Measurements from ENCODE around the gene WNT7B. TPM values are rescaled to one million over a fixed set of nuclear protein-coding genes. Genes with fewer than 3 reads are reported as not detected.

The WNT7B gene
- polyA plus RNA-seq, 2 donors: 6.6 to 6.8 TPM

- no peaks in the 10 kb centered on the region for H3K27me3 ChIP-seq (ENCODE audit: control insufficient read depth in 1 of 2, insufficient read depth in 2 of 2, low read length in 2 of 2)
- no peak overlapping the region for H3K4me3 ChIP-seq (ENCODE audit: low read depth in 1 of 2, low read length in 2 of 2)
- H3K27ac ChIP-seq (ENCODE audit: low read depth in 2 of 2, low read length in 1 of 2): no peak overlapping the region
- H3K36me3 ChIP-seq (ENCODE audit: control insufficient read depth in 2 of 2, insufficient read depth in 2 of 2, low read length in 1 of 2): no peaks in the 10 kb centered on the region
- 39 to 50% methylated on average over 12 of the region's 12 CpGs for WGBS, 2 donors
- H3K9me3 ChIP-seq (ENCODE audit: control insufficient read depth in 2 of 2, insufficient read depth in 1 of 2, low read depth in 1 of 2, low read length in 1 of 2): peaks cover 2 to 9% of the 10 kb centered on the region in 2 donors
- peaks cover 7 to 15% of the 10 kb centered on the region in 2 donors for H3K4me1 ChIP-seq (ENCODE audit: control insufficient read depth in 2 of 2, insufficient read depth in 2 of 2, low read length in 1 of 2)
Observed at GRCh38 chr22:45917146-45917545, 59.8 kb downstream of the WNT7B start.

DNA sequence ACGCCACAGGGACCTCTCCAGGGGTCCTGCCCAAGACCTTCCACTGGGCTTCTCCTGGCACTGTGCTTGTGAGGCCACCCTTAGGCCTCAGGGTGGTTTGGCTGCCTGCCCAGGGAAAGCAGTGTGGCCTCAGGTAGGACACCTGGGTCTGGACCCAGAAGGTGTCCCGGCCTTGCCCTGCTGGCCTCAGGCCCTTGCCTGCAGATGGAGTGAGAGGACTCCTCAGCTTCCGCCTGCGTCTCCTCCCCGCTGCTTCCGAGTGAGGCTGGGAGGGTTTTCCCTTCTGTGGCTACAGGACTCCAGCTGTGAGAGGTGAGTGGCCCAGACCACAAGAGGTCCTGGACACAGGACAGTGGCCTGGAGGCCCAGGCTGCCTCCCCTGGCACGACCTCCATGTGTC, 60.4 kb downstream of the WNT7B start:
- H3K9me3 ChIP-seq (ENCODE audit: control insufficient read depth in 2 of 2, insufficient read depth in 1 of 2, low read depth in 1 of 2, low read length in 1 of 2): peaks cover 2 to 9% of the 10 kb centered on the region in 2 donors
- H3K36me3 ChIP-seq (ENCODE audit: control insufficient read depth in 2 of 2, insufficient read depth in 2 of 2, low read length in 1 of 2): no peaks in the 10 kb centered on the region
- H3K27me3 ChIP-seq (ENCODE audit: control insufficient read depth in 1 of 2, insufficient read depth in 2 of 2, low read length in 2 of 2): no peaks in the 10 kb centered on the region
- H3K4me3 ChIP-seq (ENCODE audit: low read depth in 1 of 2, low read length in 2 of 2): no peak overlapping the region
- WGBS, 2 donors: 79 to 84% methylated on average over 7 of the region's 7 CpGs
- no peak overlapping the region for H3K27ac ChIP-seq (ENCODE audit: low read depth in 2 of 2, low read length in 1 of 2)
- H3K4me1 ChIP-seq (ENCODE audit: control insufficient read depth in 2 of 2, insufficient read depth in 2 of 2, low read length in 1 of 2): peaks cover 10 to 19% of the 10 kb centered on the region in 2 donors

DNA sequence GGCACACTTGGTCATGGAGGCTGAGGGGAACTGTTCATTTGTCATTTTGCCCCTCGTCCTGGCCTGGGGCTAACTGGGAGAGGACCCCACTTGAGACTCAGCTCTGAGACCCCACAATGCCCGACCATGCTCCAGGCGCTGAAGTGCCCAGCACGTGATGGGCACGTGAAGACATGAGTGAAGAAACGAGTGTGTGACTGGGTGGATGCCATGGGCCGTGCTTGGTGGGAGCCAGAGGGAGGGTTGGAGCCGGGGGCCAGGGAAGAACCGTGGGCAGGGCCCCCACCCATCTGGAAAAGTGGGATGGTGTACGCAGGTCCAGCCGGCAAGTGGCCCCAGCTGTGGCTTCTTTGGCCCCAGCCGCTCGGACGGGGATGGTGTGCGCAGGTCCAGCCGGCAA, 61.1 kb downstream of the WNT7B start:
- Histone ChIP-seq H3K27ac (ENCODE audit: low read depth in 2 of 2, low read length in 1 of 2) (no peak overlapping the region), H3K4me1 (ENCODE audit: control insufficient read depth in 2 of 2, insufficient read depth in 2 of 2, low read length in 1 of 2) (peaks cover 10 to 22% of the 10 kb centered on the region in 2 donors), H3K36me3 (ENCODE audit: control insufficient read depth in 2 of 2, insufficient read depth in 2 of 2, low read length in 1 of 2) (no peaks in the 10 kb centered on the region), H3K27me3 (ENCODE audit: control insufficient read depth in 1 of 2, insufficient read depth in 2 of 2, low read length in 2 of 2) (no peaks in the 10 kb centered on the region), H3K4me3 (ENCODE audit: low read depth in 1 of 2, low read length in 2 of 2) (no peak overlapping the region), H3K9me3 (ENCODE audit: control insufficient read depth in 2 of 2, insufficient read depth in 1 of 2, low read depth in 1 of 2, low read length in 1 of 2) (peaks cover 2 to 9% of the 10 kb centered on the region in 2 donors)
- 88 to 90% methylated on average over 16 of the region's 16 CpGs for WGBS, 2 donors

DNA sequence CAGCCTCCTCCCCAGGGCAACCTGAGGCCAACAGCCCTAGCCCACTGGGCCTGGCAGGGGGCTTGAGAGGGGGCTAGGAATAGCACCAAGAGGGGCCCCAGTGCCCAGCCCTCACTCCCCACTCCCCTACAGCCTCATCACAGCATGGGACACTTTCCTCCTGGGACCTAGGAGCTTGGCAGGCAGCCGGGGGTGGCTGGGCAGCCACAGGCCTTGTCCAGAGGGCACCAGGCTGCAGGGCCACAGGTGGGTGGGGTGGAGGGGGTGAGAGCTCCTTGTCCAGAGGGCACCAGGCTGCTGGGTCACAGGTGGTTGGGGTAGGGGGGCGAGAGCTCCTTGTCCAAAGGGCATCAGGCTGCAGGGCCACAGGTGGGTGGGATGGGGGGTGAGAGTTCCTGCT, 61.8 kb downstream of the WNT7B start:
- no peak overlapping the region for H3K27ac ChIP-seq (ENCODE audit: low read depth in 2 of 2, low read length in 1 of 2)
- WGBS, 2 donors: 90 to 91% methylated on average over 2 of the region's 2 CpGs
- no peaks in the 10 kb centered on the region for H3K36me3 ChIP-seq (ENCODE audit: control insufficient read depth in 2 of 2, insufficient read depth in 2 of 2, low read length in 1 of 2)
- peaks cover 10 to 22% of the 10 kb centered on the region in 2 donors for H3K4me1 ChIP-seq (ENCODE audit: control insufficient read depth in 2 of 2, insufficient read depth in 2 of 2, low read length in 1 of 2)
- H3K27me3 ChIP-seq (ENCODE audit: control insufficient read depth in 1 of 2, insufficient read depth in 2 of 2, low read length in 2 of 2): no peaks in the 10 kb centered on the region
- no peak overlapping the region for H3K4me3 ChIP-seq (ENCODE audit: low read depth in 1 of 2, low read length in 2 of 2)
- peaks cover 2 to 9% of the 10 kb centered on the region in 2 donors for H3K9me3 ChIP-seq (ENCODE audit: control insufficient read depth in 2 of 2, insufficient read depth in 1 of 2, low read depth in 1 of 2, low read length in 1 of 2)

DNA sequence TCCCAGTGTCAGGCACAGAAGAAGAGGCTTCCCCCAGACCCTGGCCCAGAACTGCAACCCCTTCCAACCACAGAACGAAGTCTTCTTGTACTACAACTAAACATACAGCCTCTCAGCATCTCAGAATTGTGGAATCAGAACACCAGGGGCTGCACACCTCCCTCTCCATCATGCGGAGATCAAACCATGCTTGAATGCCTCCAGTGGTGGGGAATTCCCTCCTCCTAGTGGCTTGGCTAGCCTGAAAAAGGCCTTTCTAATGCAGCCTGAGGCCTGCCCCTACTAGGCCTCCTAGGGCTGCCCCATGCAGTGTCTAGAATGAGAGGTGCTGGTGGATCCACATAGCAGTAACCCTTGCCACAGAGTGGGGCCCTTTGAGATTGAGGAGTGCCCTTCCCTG, 62.7 kb downstream of the WNT7B start:
- 92% methylated on average over 2 of the region's 2 CpGs for WGBS, 2 donors
- H3K27me3 ChIP-seq (ENCODE audit: control insufficient read depth in 1 of 2, insufficient read depth in 2 of 2, low read length in 2 of 2): no peaks in the 10 kb centered on the region
- peaks cover 2 to 9% of the 10 kb centered on the region in 2 donors for H3K9me3 ChIP-seq (ENCODE audit: control insufficient read depth in 2 of 2, insufficient read depth in 1 of 2, low read depth in 1 of 2, low read length in 1 of 2)
- no peak overlapping the region for H3K4me3 ChIP-seq (ENCODE audit: low read depth in 1 of 2, low read length in 2 of 2)
- H3K27ac ChIP-seq (ENCODE audit: low read depth in 2 of 2, low read length in 1 of 2): no peak overlapping the region
- no peaks in the 10 kb centered on the region for H3K36me3 ChIP-seq (ENCODE audit: control insufficient read depth in 2 of 2, insufficient read depth in 2 of 2, low read length in 1 of 2)
- peaks cover 10 to 13% of the 10 kb centered on the region in 2 donors for H3K4me1 ChIP-seq (ENCODE audit: control insufficient read depth in 2 of 2, insufficient read depth in 2 of 2, low read length in 1 of 2)

- Histone ChIP-seq H3K36me3 (ENCODE audit: control insufficient read depth in 2 of 2, insufficient read depth in 2 of 2, low read length in 1 of 2) (no peaks in the 10 kb centered on the region), H3K27ac (ENCODE audit: low read depth in 2 of 2, low read length in 1 of 2) (no peak overlapping the region), H3K9me3 (ENCODE audit: control insufficient read depth in 2 of 2, insufficient read depth in 1 of 2, low read depth in 1 of 2, low read length in 1 of 2) (peaks cover 2 to 9% of the 10 kb centered on the region in 2 donors), H3K4me3 (ENCODE audit: low read depth in 1 of 2, low read length in 2 of 2) (no peak overlapping the region), H3K27me3 (ENCODE audit: control insufficient read depth in 1 of 2, insufficient read depth in 2 of 2, low read length in 2 of 2) (no peaks in the 10 kb centered on the region), H3K4me1 (ENCODE audit: control insufficient read depth in 2 of 2, insufficient read depth in 2 of 2, low read length in 1 of 2) (peaks cover 10% of the 10 kb centered on the region in 2 donors)
- WGBS, 2 donors: 58 to 71% methylated on average over 6 of the region's 6 CpGs
Observed at GRCh38 chr22:45912910-45913309, 64.1 kb downstream of the WNT7B start.

DNA sequence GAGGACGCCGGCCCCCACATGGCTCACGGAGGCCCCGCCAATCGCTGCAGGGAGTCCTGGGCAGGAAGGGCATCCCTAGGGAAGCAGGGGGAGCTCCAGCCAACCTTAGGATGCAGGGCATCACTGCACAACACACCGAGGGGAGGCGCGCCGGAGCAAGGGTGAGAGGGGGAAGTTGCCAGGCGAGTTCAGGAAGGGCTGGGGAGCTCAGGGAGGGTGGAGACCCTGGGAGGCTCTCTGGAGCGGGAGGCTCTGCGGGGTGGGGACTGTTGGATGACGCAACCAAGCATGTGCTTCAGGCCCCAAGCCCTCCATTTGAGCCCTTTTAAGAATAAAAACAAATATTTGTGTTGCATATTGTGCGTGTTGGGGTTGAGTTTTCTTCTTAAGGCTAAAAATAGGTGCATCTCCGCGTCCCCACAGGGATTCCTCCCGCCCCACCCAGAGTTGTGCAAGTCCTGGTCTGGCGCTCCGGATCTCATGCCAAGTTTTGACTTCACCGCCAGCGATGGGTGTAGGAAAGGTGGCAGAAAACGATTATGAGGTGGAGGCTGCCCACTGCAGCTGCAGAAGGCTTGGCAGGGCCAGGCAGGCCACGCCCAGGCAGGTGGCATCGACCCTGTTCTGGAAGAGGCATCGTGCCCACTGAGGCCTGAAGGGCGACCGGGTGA, 65.2 kb downstream of the WNT7B start:
- Histone ChIP-seq H3K36me3 (ENCODE audit: control insufficient read depth in 2 of 2, insufficient read depth in 2 of 2, low read length in 1 of 2) (no peaks in the 10 kb centered on the region), H3K4me1 (ENCODE audit: control insufficient read depth in 2 of 2, insufficient read depth in 2 of 2, low read length in 1 of 2) (peaks cover 10% of the 10 kb centered on the region in 2 donors), H3K4me3 (ENCODE audit: low read depth in 1 of 2, low read length in 2 of 2) (no peak overlapping the region), H3K27me3 (ENCODE audit: control insufficient read depth in 1 of 2, insufficient read depth in 2 of 2, low read length in 2 of 2) (no peaks in the 10 kb centered on the region), H3K9me3 (ENCODE audit: control insufficient read depth in 2 of 2, insufficient read depth in 1 of 2, low read depth in 1 of 2, low read length in 1 of 2) (peaks cover 2 to 9% of the 10 kb centered on the region in 2 donors), H3K27ac (ENCODE audit: low read depth in 2 of 2, low read length in 1 of 2) (no peak overlapping the region)
- WGBS, 2 donors: 41 to 54% methylated on average over 27 of the region's 27 CpGs

GRCh38 chr22:45910928-45911467, 66.0 kb downstream of the WNT7B start:
- no peak overlapping the region for H3K4me3 ChIP-seq (ENCODE audit: low read depth in 1 of 2, low read length in 2 of 2)
- no peak overlapping the region for H3K27ac ChIP-seq (ENCODE audit: low read depth in 2 of 2, low read length in 1 of 2)
- H3K36me3 ChIP-seq (ENCODE audit: control insufficient read depth in 2 of 2, insufficient read depth in 2 of 2, low read length in 1 of 2): no peaks in the 10 kb centered on the region
- peaks cover 10% of the 10 kb centered on the region in 2 donors for H3K4me1 ChIP-seq (ENCODE audit: control insufficient read depth in 2 of 2, insufficient read depth in 2 of 2, low read length in 1 of 2)
- H3K9me3 ChIP-seq (ENCODE audit: control insufficient read depth in 2 of 2, insufficient read depth in 1 of 2, low read depth in 1 of 2, low read length in 1 of 2): peaks cover 2 to 9% of the 10 kb centered on the region in 2 donors
- H3K27me3 ChIP-seq (ENCODE audit: control insufficient read depth in 1 of 2, insufficient read depth in 2 of 2, low read length in 2 of 2): no peaks in the 10 kb centered on the region
- WGBS, 2 donors: 69 to 72% methylated on average over 17 of the region's 17 CpGs

- Histone ChIP-seq H3K4me3 (ENCODE audit: low read depth in 1 of 2, low read length in 2 of 2) (no peak overlapping the region), H3K4me1 (ENCODE audit: control insufficient read depth in 2 of 2, insufficient read depth in 2 of 2, low read length in 1 of 2) (peaks cover 10% of the 10 kb centered on the region in 2 donors), H3K9me3 (ENCODE audit: control insufficient read depth in 2 of 2, insufficient read depth in 1 of 2, low read depth in 1 of 2, low read length in 1 of 2) (peaks cover 0 to under 1% of the 10 kb centered on the region in 2 donors), H3K36me3 (ENCODE audit: control insufficient read depth in 2 of 2, insufficient read depth in 2 of 2, low read length in 1 of 2) (no peaks in the 10 kb centered on the region), H3K27me3 (ENCODE audit: control insufficient read depth in 1 of 2, insufficient read depth in 2 of 2, low read length in 2 of 2) (no peaks in the 10 kb centered on the region), H3K27ac (ENCODE audit: low read depth in 2 of 2, low read length in 1 of 2) (no peak overlapping the region)
- 85 to 88% methylated on average over 6 of the region's 6 CpGs for WGBS, 2 donors
Observed at GRCh38 chr22:45908961-45909360, 68.0 kb downstream of the WNT7B start.

GRCh38 chr22:45907996-45908395, 69.0 kb downstream of the WNT7B start:
- Histone ChIP-seq H3K4me3 (ENCODE audit: low read depth in 1 of 2, low read length in 2 of 2) (no peak overlapping the region), H3K27me3 (ENCODE audit: control insufficient read depth in 1 of 2, insufficient read depth in 2 of 2, low read length in 2 of 2) (no peaks in the 10 kb centered on the region), H3K9me3 (ENCODE audit: control insufficient read depth in 2 of 2, insufficient read depth in 1 of 2, low read depth in 1 of 2, low read length in 1 of 2) (no peaks in the 10 kb centered on the region), H3K27ac (ENCODE audit: low read depth in 2 of 2, low read length in 1 of 2) (no peak overlapping the region), H3K36me3 (ENCODE audit: control insufficient read depth in 2 of 2, insufficient read depth in 2 of 2, low read length in 1 of 2) (no peaks in the 10 kb centered on the region), H3K4me1 (ENCODE audit: control insufficient read depth in 2 of 2, insufficient read depth in 2 of 2, low read length in 1 of 2) (peaks cover 9 to 17% of the 10 kb centered on the region in 2 donors)
- 83 to 89% methylated on average over 12 of the region's 12 CpGs for WGBS, 2 donors

All from esophagus (tissue), 2 donors.